Measurements from ENCODE around the gene CYP26C1. TPM values are rescaled to one million over a fixed set of nuclear protein-coding genes. Genes with fewer than 3 reads are reported as not detected.

The CYP26C1 gene
- total and polyA plus RNA-seq, 2 donors from 2014 or later = 0.09 to 0.35 TPM

GRCh38 chr10:93113042-93113441 is 52.4 kb downstream of the CYP26C1 start:
- H3K27me3 ChIP-seq (ENCODE audit: control insufficient read depth, insufficient read depth, low read length) = no peaks in the 10 kb centered on the region
- H3K27ac ChIP-seq (ENCODE audit: low read depth in 2 of 2, low read length in 2 of 2) = no peak overlapping the region
- DNase-seq = no peak
- no peak overlapping the region for H3K4me3 ChIP-seq (ENCODE audit: low read length in 3 of 3)
- H3K9ac ChIP-seq (ENCODE audit: low read length in 3 of 3) = no peak overlapping the region
- no peaks in the 10 kb centered on the region for H3K4me1 ChIP-seq (ENCODE audit: control insufficient read depth in 2 of 3, insufficient read depth in 2 of 3, low read depth in 1 of 3, low read length in 3 of 3)
- TF ChIP-seq CTCF (IDR thresholded peaks at IDR 0.05; ENCODE audit: borderline replicate concordance, extremely low read depth, insufficient read depth) = no peak
- H3K9me3 ChIP-seq (ENCODE audit: control insufficient read depth in 2 of 3, insufficient read depth in 1 of 3, low read length in 3 of 3) = no peaks in the 10 kb centered on the region
- intact Hi-C loops (cut with DNase I) = loop anchor here (10.0 kb wide), 1 partner anchor 182 kb away; no protein-coding TSS in a partner anchor
- no peak for FAIRE-seq
- no peaks in the 10 kb centered on the region for H3K36me3 ChIP-seq (ENCODE audit: control insufficient read depth in 2 of 3, insufficient read depth in 3 of 3, low read length in 3 of 3)

- Histone ChIP-seq H3K4me1 (ENCODE audit: control insufficient read depth in 2 of 3, insufficient read depth in 2 of 3, low read depth in 1 of 3, low read length in 3 of 3) (no peaks in the 10 kb centered on the region), H3K9ac (ENCODE audit: low read length in 3 of 3) (no peak overlapping the region), H3K9me3 (ENCODE audit: control insufficient read depth in 2 of 3, insufficient read depth in 1 of 3, low read length in 3 of 3) (no peaks in the 10 kb centered on the region), H3K36me3 (ENCODE audit: control insufficient read depth in 2 of 3, insufficient read depth in 3 of 3, low read length in 3 of 3) (no peaks in the 10 kb centered on the region), H3K27me3 (ENCODE audit: control insufficient read depth, insufficient read depth, low read length) (no peaks in the 10 kb centered on the region), H3K27ac (ENCODE audit: low read depth in 2 of 2, low read length in 2 of 2) (no peak overlapping the region), H3K4me3 (ENCODE audit: low read length in 3 of 3) (no peak overlapping the region)
- peak; percentile 61 for TF ChIP-seq CTCF (IDR thresholded peaks at IDR 0.05; ENCODE audit: borderline replicate concordance, extremely low read depth, insufficient read depth)
- DNase-seq (peak in 4 of 5 donors; percentile 34 to 52 (median 40)), FAIRE-seq (no peak)
- intact Hi-C loops (cut with DNase I) = loop anchor here (10.0 kb wide), 1 partner anchor 179 kb away; no protein-coding TSS in a partner anchor
Measured at GRCh38 chr10:93115661-93116383, 55.2 kb downstream of the CYP26C1 start.

Other genes starting within 250 kb of the CYP26C1 start
- gene EXOC6, start 212.3 kb upstream of the CYP26C1 start, total RNA-seq = 17.0 TPM
- gene EXOC6, start 212.3 kb upstream of the CYP26C1 start, polyA plus RNA-seq (ENCODE audit: insufficient read depth, low read depth, low replicate concordance) = 9.5 TPM
- gene CYP26A1, start 13.1 kb downstream of the CYP26C1 start, total RNA-seq = 0.22 TPM
- gene CYP26A1, start 13.1 kb downstream of the CYP26C1 start, polyA plus RNA-seq (ENCODE audit: insufficient read depth, low read depth, low replicate concordance) = not detected

Measured in kidney (tissue), 14 donors.